Fibroblast of the aortic adventitia (primary cell): Measurements from ENCODE around the gene PINLYP. TPM values are rescaled to one million over a fixed set of nuclear protein-coding genes. Genes with fewer than 3 reads are reported as not detected.
"Not testable (repeated sequence)": the region's sequence is repeated elsewhere in the genome, so short reads cannot be mapped to it uniquely, and the experiment has no call there.

Experiments
- DNase-seq: peaks from one replicate; pipeline ENCODE4 v3.0.0-alpha.2; 2010; ENCODE audit warnings: low read depth
- H3K4me3 ChIP-seq: 2 replicates; pipeline ENCODE4 v1.5.1; 2011; ENCODE audit warnings: low read depth, mild to moderate bottlenecking, control low read depth, low read length, moderate library complexity
- total RNA-seq: library from RNA; depleted of rRNA; stranded (reverse); fragments of >200 nt; gene quantifications from 2 replicates; pipeline ENCODE4 v1.2.3, GENCODE V29; 2012; ENCODE audit warnings: low replicate concordance
- TF ChIP-seq, protein P1 (sequence below): IDR thresholded peaks from 2 replicates; pipeline ENCODE4 v1.5.1; 2011; ENCODE audit warnings: mild to moderate bottlenecking, low read length, control low read depth, inconsistent platforms; ENCODE audit not compliant: insufficient read depth

The PINLYP gene
- total RNA-seq, 1 donor: 6.4 TPM

- H3K4me3 ChIP-seq: peak within 1 kb of the TSS; percentile 94
- TF ChIP-seq, protein P1, sequence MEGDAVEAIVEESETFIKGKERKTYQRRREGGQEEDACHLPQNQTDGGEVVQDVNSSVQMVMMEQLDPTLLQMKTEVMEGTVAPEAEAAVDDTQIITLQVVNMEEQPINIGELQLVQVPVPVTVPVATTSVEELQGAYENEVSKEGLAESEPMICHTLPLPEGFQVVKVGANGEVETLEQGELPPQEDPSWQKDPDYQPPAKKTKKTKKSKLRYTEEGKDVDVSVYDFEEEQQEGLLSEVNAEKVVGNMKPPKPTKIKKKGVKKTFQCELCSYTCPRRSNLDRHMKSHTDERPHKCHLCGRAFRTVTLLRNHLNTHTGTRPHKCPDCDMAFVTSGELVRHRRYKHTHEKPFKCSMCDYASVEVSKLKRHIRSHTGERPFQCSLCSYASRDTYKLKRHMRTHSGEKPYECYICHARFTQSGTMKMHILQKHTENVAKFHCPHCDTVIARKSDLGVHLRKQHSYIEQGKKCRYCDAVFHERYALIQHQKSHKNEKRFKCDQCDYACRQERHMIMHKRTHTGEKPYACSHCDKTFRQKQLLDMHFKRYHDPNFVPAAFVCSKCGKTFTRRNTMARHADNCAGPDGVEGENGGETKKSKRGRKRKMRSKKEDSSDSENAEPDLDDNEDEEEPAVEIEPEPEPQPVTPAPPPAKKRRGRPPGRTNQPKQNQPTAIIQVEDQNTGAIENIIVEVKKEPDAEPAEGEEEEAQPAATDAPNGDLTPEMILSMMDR: no peak
- DNase-seq: peak; percentile 99
Measured at GRCh38 chr19:43595999-43596841, 20.6 kb downstream of the PINLYP start, which contains the start of the genes IRGQ and ZNF576. TSS of gene IRGQ (minus strand) at chr19:43596134. CDS start at chr19:43595338, 796 bp downstream. TSS of gene ZNF576 (plus strand) at chr19:43596595. CDS start at chr19:43597109, 514 bp downstream.

DNA sequence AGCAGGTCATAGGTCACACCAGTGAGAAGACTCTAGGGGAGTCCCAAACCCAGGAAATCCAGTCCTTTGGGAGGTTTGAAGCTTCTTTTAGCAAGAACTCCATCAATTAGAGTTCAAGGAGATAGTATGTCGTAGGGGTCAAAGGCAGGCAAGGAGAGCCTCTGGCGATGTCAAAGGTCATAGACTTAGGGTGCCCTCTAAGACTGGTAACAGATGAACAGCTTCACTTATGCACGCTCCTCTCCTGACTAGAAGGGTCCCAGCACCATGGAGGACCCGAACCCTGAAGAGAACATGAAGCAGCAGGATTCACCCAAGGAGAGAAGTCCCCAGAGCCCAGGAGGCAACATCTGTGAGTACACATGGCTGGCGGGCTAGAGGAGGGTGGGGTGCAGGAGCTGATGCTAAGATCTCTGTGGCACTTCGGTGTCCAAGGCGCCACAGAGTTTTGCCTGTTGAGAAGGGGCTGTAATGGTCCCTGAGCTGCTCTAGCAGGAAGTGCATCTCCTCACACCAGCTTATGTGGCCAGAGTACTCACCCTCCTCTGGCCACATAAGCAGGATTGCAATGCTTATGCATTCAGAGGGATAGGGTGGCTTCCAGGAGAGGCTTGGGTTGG, 21.4 kb downstream of the PINLYP start:
- peak overlapping the region; percentile 94 for H3K4me3 ChIP-seq
- DNase-seq: no peak
- TF ChIP-seq, protein P1: no peak

DNA sequence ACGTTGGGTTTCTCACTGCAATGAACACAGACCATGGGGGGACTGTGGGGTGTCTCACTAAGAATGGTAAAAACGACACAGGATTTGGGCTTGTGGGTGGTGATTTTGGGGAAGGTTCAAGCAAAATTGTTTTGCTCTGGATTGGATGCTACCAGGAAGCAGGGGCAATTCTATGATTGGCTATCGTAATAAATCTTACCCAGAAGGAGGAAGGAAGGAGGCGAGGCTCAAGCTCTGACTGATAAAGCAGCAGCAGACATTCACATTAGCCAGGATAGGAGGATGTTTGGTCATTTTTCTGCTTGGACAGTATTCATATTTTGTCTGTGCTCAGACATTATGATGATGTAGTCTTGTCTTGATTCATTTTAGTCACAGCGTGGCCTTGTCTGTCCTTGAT, 22.3 kb downstream of the PINLYP start:
- H3K4me3 ChIP-seq: peak overlapping the region; percentile 94
- DNase-seq: no peak
- TF ChIP-seq, protein P1: no peak

- TF ChIP-seq, protein P1: no peak
- H3K4me3 ChIP-seq: no peak overlapping the region
- no peak for DNase-seq
Measured at GRCh38 chr19:43598445-43599240, 23.0 kb downstream of the PINLYP start.

- H3K4me3 ChIP-seq: no peak overlapping the region
- TF ChIP-seq, protein P1: no peak
- DNase-seq: no peak
Measured at GRCh38 chr19:43599635-43600295, 24.2 kb downstream of the PINLYP start.

DNA sequence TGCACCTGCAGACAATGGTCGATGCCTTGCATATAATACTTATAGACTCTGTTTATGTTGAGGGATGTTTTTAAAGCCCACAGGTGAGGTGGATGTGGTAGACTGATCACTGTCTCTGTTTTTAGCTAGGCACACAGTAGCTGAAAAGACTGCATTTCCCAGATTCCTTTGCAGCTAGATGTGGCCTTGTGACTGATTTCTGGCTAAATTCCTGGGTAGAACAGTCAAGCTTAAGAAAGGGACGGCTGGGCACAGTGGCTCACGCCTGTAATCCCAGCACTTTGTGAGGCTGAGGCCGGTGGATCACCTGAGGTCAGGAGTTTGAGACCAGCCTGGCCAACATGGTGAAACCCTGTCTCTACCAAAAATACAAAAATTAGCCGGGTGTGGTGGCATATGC, 24.7 kb downstream of the PINLYP start:
- DNase-seq, H3K4me3 ChIP-seq: not testable (repeated sequence)
